GM12873 (cell line): ENCODE data around the gene IGF2R.

Source experiments
- CTCF ChIP-seq: IDR thresholded peaks from 2 replicates; pipeline ENCODE4 v1.5.1; 2012; ENCODE audit warnings: low read depth, mild to moderate bottlenecking, moderate library complexity, low read length, control low read depth; ENCODE audit not compliant: insufficient read depth; ENCODE audit errors: missing control alignments

IGF2R gene

GRCh38 chr6:160088784-160089533, 120.1 kb downstream of the IGF2R start:
- no peak for TF ChIP-seq CTCF

GRCh38 chr6:160089534-160089897, 120.6 kb downstream of the IGF2R start:
- TF ChIP-seq CTCF = no peak

- no peak for TF ChIP-seq CTCF
Observed at GRCh38 chr6:160092602-160093001, 123.7 kb downstream of the IGF2R start.

- TF ChIP-seq CTCF = no peak
Observed at GRCh38 chr6:160093061-160093460, 124.2 kb downstream of the IGF2R start.

- no peak for TF ChIP-seq CTCF
Observed at GRCh38 chr6:160093946-160094345, 125.1 kb downstream of the IGF2R start.

GRCh38 chr6:160095146-160095845, 126.4 kb downstream of the IGF2R start:
- TF ChIP-seq CTCF = no peak

GRCh38 chr6:160101277-160102205, 132.7 kb downstream of the IGF2R start:
- no peak for TF ChIP-seq CTCF
